ENCODE measurements around the gene IDH2. TPM values are rescaled to one million over a fixed set of nuclear protein-coding genes. Genes with fewer than 3 reads are reported as not detected.

Gene IDH2
- polyA plus RNA-seq, 1 donor from 2014 or later, result 84.7 TPM

GRCh38 chr15:90145761-90146160 lies 43.5 kb upstream of the IDH2 start:
- no peaks in the 10 kb centered on the region for H3K9me3 ChIP-seq (ENCODE audit: low read length)
- TF ChIP-seq CTCF (IDR thresholded peaks at IDR 0.05; ENCODE audit: poor library complexity, severe bottlenecking) (no peak), POLR2AphosphoS5 (IDR thresholded peaks at IDR 0.05) (no peak), SMC3 (conservative IDR thresholded peaks at IDR 0.05; ENCODE audit: poor library complexity) (no peak), TAF1 (IDR thresholded peaks at IDR 0.05; ENCODE audit: low read depth) (no peak), EZH2 (IDR thresholded peaks at IDR 0.05; ENCODE audit: borderline replicate concordance, insufficient read depth, low read length, poor library complexity, severe bottlenecking) (no peak), RAD21 (conservative IDR thresholded peaks at IDR 0.05) (no peak), EP300 (conservative IDR thresholded peaks at IDR 0.05; ENCODE audit: poor library complexity, severe bottlenecking) (no peak), REST (IDR thresholded peaks at IDR 0.05; ENCODE audit: borderline replicate concordance) (no peak), MXI1 (conservative IDR thresholded peaks at IDR 0.05; ENCODE audit: poor library complexity, severe bottlenecking) (no peak)

GRCh38 chr15:90145259-90145658 lies 43.0 kb upstream of the IDH2 start:
- no peaks in the 10 kb centered on the region for H3F3A ChIP-seq (ENCODE audit: insufficient read depth, low read length, poor library complexity, severe bottlenecking)
- no peaks in the 10 kb centered on the region for H4K20me1 ChIP-seq (ENCODE audit: insufficient read depth)
- no peaks in the 10 kb centered on the region for H3K9me3 ChIP-seq (ENCODE audit: low read length)
- H3K79me2 ChIP-seq (replicated peaks; ENCODE audit: insufficient read depth, low read length), result no peaks in the 10 kb centered on the region
- H3K27me3 ChIP-seq (ENCODE audit: insufficient read depth, low read depth, low read length), result no peaks in the 10 kb centered on the region
- no peak overlapping the region for H3K4me3 ChIP-seq (ENCODE audit: low read length)
- no peak overlapping the region for H3K27ac ChIP-seq (ENCODE audit: low read length)
- no peak overlapping the region for H3K4me2 ChIP-seq (ENCODE audit: low read length)
- TF ChIP-seq TAF1 (IDR thresholded peaks at IDR 0.05; ENCODE audit: low read depth) (no peak), RAD21 (conservative IDR thresholded peaks at IDR 0.05) (no peak), CTCF (IDR thresholded peaks at IDR 0.05; ENCODE audit: poor library complexity, severe bottlenecking) (no peak), EZH2 (IDR thresholded peaks at IDR 0.05; ENCODE audit: borderline replicate concordance, insufficient read depth, low read length, poor library complexity, severe bottlenecking) (no peak), REST (IDR thresholded peaks at IDR 0.05; ENCODE audit: borderline replicate concordance) (no peak), POLR2AphosphoS5 (IDR thresholded peaks at IDR 0.05) (no peak), SMC3 (conservative IDR thresholded peaks at IDR 0.05; ENCODE audit: poor library complexity) (no peak), MXI1 (conservative IDR thresholded peaks at IDR 0.05; ENCODE audit: poor library complexity, severe bottlenecking) (no peak), EP300 (conservative IDR thresholded peaks at IDR 0.05; ENCODE audit: poor library complexity, severe bottlenecking) (no peak)
- H2AFZ ChIP-seq (ENCODE audit: low read depth, low read length), result no peak overlapping the region
- no peaks in the 10 kb centered on the region for H3K9me2 ChIP-seq (ENCODE audit: insufficient read depth, low read length)
- no peaks in the 10 kb centered on the region for H3K36me3 ChIP-seq (ENCODE audit: insufficient read depth, low read length)
- H3K9ac ChIP-seq (ENCODE audit: low read length), result no peak overlapping the region

More at GRCh38 chr15:90145761-90146160, 43.5 kb upstream of the IDH2 start:
- H3K27me3 ChIP-seq (ENCODE audit: insufficient read depth, low read depth, low read length), result no peaks in the 10 kb centered on the region
- H3K4me2 ChIP-seq (ENCODE audit: low read length), result no peak overlapping the region
- no peak overlapping the region for H3K9ac ChIP-seq (ENCODE audit: low read length)
- H4K20me1 ChIP-seq (ENCODE audit: insufficient read depth), result no peaks in the 10 kb centered on the region
- no peaks in the 10 kb centered on the region for H3K79me2 ChIP-seq (replicated peaks; ENCODE audit: insufficient read depth, low read length)
- H3K9me2 ChIP-seq (ENCODE audit: insufficient read depth, low read length), result no peaks in the 10 kb centered on the region
- H3K4me3 ChIP-seq (ENCODE audit: low read length), result no peak overlapping the region
- no peaks in the 10 kb centered on the region for H3K36me3 ChIP-seq (ENCODE audit: insufficient read depth, low read length)
- no peak overlapping the region for H2AFZ ChIP-seq (ENCODE audit: low read depth, low read length)
- no peaks in the 10 kb centered on the region for H3F3A ChIP-seq (ENCODE audit: insufficient read depth, low read length, poor library complexity, severe bottlenecking)
- no peak overlapping the region for H3K27ac ChIP-seq (ENCODE audit: low read length)

All from neural cell (in vitro differentiated cells).